ENCODE data around the gene GPR3.
"Not testable (repeated sequence)": the region's sequence is repeated elsewhere in the genome, so short reads cannot be mapped to it uniquely, and the experiment has no call there.

Gene GPR3

GRCh38 chr1:27400082-27400962, 7.9 kb downstream of the GPR3 start:
- DNase-seq = no peak

GRCh38 chr1:27400963-27401341, 8.5 kb downstream of the GPR3 start:
- no peak for DNase-seq

GRCh38 chr1:27402349-27402754, 9.9 kb downstream of the GPR3 start:
- peak; percentile 11 to 38 for DNase-seq

GRCh38 chr1:27403065-27403726, 10.8 kb downstream of the GPR3 start:
- DNase-seq = peak; percentile 26 to 58

GRCh38 chr1:27403931-27404330, 11.5 kb downstream of the GPR3 start:
- DNase-seq = no peak

GRCh38 chr1:27405074-27405473, 12.7 kb downstream of the GPR3 start:
- DNase-seq = no peak

GRCh38 chr1:27405598-27406361, 13.4 kb downstream of the GPR3 start:
- DNase-seq = not testable (repeated sequence)

GRCh38 chr1:27406362-27406680, 13.9 kb downstream of the GPR3 start:
- no peak for DNase-seq

- DNase-seq = not testable (repeated sequence)
Observed at GRCh38 chr1:27406791-27407190, 14.4 kb downstream of the GPR3 start.

GRCh38 chr1:27408151-27408550, 15.7 kb downstream of the GPR3 start:
- DNase-seq = no peak

- DNase-seq = no peak
Observed at GRCh38 chr1:27409669-27410068, 17.2 kb downstream of the GPR3 start.

- no peak for DNase-seq
Observed at GRCh38 chr1:27410709-27411108, 18.3 kb downstream of the GPR3 start.

GRCh38 chr1:27412502-27412901, 20.1 kb downstream of the GPR3 start:
- DNase-seq = no peak

- DNase-seq = no peak
Observed at GRCh38 chr1:27413004-27413403, 20.6 kb downstream of the GPR3 start.

GRCh38 chr1:27414091-27414490, 21.7 kb downstream of the GPR3 start:
- no peak for DNase-seq

- DNase-seq = peak; percentile 74 to 77
Observed at GRCh38 chr1:27416387-27417111, 24.1 kb downstream of the GPR3 start.

- no peak for DNase-seq
Observed at GRCh38 chr1:27417713-27418112, 25.3 kb downstream of the GPR3 start.

- peak in 1 of 2 donors; percentile 43 for DNase-seq
Observed at GRCh38 chr1:27418326-27419185, 26.1 kb downstream of the GPR3 start.

- DNase-seq = no peak
Observed at GRCh38 chr1:27423709-27424108, 31.3 kb downstream of the GPR3 start.

- no peak for DNase-seq
Observed at GRCh38 chr1:27427329-27427728, 34.9 kb downstream of the GPR3 start.

- DNase-seq = no peak
Observed at GRCh38 chr1:27427816-27428315, 35.4 kb downstream of the GPR3 start.
